HFF-Myc (cell line): Measurements from ENCODE around the gene SKOR2.

ENCODE experiments used
- DNase-seq: peaks from one replicate; pipeline ENCODE4 v3.0.0-alpha.2; 2011; ENCODE audit warnings: low read depth; ENCODE audit errors: extremely low read depth
- H3K4me3 ChIP-seq: replicated peaks from 2 replicates; pipeline ENCODE4 v1.5.1; 2011; ENCODE audit warnings: low read depth, mild to moderate bottlenecking, control low read depth, low read length
- TF ChIP-seq, protein P1 (sequence below): IDR thresholded peaks from 2 replicates; pipeline ENCODE4 v1.5.1; 2012; ENCODE audit warnings: mild to moderate bottlenecking, low read depth, low read length, control low read depth; ENCODE audit errors: missing control alignments

SKOR2 gene

DNA sequence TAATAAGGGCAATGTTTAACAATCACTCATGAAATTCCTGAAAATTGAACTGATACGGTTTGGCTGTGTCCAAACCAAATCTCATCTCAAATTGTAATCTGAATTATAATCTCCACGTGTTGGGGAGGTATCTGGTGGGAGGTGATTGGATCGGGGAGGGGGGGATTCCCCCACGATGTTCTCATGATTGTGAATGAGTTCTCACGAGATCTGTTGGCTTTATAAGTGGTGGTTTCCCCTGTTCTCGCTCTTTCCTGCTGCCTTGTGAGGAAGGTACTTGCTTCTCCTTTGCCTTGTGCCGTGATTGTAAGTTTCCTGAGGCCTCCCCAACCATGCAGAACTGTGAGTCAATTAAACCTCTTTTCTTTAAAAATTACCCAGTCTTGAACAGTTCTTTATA lies 34.0 kb upstream of the SKOR2 start:
- DNase-seq = no peak
- TF ChIP-seq, protein P1, sequence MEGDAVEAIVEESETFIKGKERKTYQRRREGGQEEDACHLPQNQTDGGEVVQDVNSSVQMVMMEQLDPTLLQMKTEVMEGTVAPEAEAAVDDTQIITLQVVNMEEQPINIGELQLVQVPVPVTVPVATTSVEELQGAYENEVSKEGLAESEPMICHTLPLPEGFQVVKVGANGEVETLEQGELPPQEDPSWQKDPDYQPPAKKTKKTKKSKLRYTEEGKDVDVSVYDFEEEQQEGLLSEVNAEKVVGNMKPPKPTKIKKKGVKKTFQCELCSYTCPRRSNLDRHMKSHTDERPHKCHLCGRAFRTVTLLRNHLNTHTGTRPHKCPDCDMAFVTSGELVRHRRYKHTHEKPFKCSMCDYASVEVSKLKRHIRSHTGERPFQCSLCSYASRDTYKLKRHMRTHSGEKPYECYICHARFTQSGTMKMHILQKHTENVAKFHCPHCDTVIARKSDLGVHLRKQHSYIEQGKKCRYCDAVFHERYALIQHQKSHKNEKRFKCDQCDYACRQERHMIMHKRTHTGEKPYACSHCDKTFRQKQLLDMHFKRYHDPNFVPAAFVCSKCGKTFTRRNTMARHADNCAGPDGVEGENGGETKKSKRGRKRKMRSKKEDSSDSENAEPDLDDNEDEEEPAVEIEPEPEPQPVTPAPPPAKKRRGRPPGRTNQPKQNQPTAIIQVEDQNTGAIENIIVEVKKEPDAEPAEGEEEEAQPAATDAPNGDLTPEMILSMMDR = no peak

DNA sequence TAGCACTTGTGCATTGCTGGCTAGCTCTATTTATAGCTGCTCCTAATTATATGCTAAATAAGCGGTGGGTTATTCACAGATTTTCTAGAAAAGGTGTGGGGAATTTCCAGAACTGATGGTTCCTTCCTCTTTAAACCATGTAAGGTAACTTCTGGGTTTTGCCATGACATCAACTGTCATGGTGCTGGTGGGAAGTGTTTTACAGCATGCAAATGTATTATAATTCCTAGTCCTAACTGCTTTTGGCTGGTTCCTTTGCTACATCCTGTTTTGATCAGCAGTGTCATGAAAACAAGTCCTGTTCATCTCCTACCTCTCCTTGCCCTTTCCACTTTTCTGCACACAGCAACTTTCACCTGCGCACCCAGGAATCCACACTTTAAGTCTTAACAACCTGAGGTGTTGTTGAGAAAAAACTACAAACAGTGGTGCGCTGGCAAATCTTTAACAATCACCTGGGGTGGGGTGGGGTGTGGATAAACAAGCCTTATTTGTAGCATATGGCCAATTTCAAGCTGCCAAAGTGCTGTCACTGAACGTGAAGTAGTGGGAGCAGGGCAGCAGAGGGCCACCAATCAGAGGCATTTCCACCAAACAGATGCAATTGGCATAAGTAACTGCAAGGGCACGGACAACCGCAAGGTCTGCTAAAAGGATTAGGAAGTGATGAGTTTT lies 33.4 kb upstream of the SKOR2 start:
- DNase-seq = no peak
- TF ChIP-seq, protein P1 = no peak
- no peak overlapping the region for H3K4me3 ChIP-seq

More for the DNA sequence above, 34.0 kb upstream of the SKOR2 start:
- no peak overlapping the region for H3K4me3 ChIP-seq

DNA sequence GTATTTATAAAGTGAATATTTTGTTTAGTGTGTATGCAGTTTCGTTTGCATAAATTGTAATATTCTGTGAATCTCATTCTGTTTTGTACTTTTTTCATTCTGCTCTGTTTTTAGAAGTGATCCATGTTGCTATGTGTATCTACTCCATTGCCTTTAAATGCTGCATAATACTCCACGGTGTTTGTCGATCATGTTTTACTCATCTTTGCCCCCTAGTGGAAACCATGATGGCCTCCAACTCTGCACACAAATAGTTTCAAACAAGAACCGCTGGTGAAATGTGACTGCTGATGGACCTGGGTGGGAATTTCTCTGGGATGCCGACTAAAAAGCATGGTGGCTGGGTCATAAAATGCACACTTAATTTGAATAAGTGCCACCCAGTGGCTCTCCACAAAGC lies 32.0 kb upstream of the SKOR2 start:
- H3K4me3 ChIP-seq = no peak overlapping the region
- TF ChIP-seq, protein P1 = peak; percentile 53
- peak; percentile 7 for DNase-seq

DNA sequence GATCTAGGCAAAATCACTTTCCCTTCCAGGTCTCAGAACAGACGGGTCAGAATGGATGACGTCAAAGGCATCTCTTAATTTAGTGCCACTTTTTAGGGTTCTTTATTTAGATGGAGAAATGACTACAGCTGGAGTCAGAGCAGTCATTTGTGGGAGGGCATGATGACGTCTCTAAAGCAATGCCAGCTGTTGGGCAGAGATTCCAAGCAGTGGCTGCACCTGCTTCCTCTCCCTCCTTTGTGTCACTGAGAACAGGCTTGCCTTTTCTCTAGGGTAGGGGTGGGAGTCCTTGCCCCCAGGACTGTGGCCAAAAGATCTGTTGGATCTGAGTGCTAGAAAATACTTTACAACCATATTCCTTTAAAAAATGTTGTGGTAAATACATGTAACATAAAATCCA lies 28.7 kb upstream of the SKOR2 start:
- TF ChIP-seq, protein P1 = no peak
- DNase-seq = no peak
- no peak overlapping the region for H3K4me3 ChIP-seq

DNA sequence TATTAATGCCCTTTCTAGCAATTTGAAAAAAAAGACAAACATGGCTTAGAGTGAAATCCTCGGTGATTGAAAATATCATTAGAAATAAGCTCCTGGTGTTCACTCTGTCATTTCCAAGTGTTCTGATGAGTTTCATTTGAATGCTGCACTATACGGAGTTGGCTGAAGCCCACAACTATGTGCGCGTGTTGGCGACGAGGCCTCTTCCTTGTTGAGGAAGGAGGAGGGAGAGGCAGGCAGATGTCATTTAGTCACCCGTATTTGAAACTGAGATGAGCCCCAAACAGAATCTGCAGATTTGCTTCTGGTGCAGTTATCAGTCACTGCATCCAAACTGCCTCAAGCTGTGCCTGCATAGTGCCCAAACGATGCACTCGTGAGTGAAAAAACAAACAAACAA lies 23.5 kb upstream of the SKOR2 start:
- no peak for DNase-seq
- no peak overlapping the region for H3K4me3 ChIP-seq
- TF ChIP-seq, protein P1 = no peak

DNA sequence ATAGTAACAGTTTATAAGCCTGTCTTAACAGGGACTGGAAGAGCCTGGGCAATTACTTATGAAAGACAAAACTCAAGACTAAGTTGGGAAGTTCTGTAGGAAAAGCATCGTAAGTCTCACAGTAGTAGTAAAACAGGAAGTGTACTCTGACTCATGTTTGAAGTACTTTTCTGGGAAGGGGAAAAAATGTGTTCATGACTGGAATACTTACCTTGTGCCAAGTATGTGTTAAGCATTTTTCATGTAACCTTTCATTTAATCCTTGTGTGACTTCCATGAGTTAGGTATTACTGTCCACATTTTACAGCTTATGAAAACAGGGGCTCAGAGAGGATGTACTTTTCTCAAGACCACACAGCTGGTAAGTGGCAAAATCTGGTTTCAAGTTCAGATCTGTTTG lies 13.7 kb upstream of the SKOR2 start:
- DNase-seq = peak; percentile 3
- TF ChIP-seq, protein P1 = no peak
- no peak overlapping the region for H3K4me3 ChIP-seq

DNA sequence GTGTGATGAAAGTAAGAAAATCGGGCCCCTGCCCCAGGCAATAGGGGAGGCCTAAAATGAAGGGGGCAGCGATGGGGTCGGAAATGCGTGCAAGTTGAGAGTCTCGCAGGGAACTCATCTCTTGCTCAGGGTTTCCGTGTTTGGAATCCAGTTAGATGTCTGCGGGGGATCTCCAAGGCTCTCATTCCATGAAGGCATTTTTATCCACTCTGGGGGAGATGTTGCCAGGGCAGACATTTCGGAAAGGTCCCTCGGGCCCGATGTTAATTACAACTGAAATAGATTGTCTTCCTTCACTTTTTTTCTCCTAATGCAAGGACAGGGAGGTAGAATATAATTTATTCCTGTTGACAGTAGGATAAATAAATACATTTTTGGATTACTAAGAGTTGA lies 12.8 kb upstream of the SKOR2 start:
- no peak for DNase-seq
- TF ChIP-seq, protein P1 = no peak
- H3K4me3 ChIP-seq = peak overlapping the region; percentile 24
